ENCODE data around the gene BAG5. TPM values are rescaled to one million over a fixed set of nuclear protein-coding genes. Genes with fewer than 3 reads are reported as not detected.

Gene BAG5
- total and polyA plus RNA-seq, 2 of the 8 experiments (the other 6 are each of a cell fraction or from before 2014, with no cell fraction given) = 7.4 to 29.5 TPM

DNA sequence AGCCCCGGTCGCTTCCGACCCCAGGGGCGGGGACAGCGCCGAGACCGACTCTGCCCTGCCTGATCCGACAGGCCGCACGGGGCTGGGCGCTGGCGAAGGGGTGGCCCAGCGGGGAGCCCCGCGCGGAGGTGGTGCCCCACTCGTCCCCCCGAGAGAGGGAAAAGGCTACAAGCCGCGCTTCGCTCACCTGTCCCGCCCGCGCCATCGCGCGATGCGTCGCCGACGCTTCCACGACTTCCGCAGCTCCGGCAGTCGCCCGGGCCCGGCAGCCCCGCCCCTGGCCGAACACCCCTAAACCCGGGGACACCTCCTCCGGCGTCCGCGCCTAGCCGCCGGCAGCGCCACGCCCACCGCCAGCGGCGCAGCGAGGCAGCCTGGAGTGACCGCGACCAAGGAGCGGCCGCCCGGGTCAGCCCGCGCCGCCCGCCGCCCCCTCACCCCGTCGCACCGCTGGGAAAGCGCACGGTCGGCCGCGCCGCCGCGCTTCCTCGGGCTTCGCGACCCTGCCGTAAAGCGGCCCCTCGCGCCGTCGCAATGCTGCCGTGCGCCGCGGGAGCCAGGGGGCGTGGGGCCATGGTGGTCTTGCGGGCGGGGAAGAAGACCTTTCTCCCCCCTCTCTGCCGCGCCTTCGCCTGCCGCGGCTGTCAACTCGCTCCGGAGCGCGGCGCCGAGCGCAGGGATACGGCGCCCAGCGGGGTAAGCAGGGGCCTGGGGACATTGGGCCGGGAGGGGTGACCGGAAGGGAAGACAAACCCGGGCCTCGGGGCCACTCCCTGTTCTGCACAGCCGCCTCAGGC lies at the start of gene BAG5, which contains the start of gene COA8 (continued):
- TF ChIP-seq RBBP5 (IDR thresholded peaks at IDR 0.05; ENCODE audit: borderline replicate concordance, low read depth, low read length) (peak; percentile 96), POLR2A (IDR thresholded peaks at IDR 0.05; ENCODE audit: control extremely low read depth in 1 of 2, low read depth in 2 of 2, low read length in 2 of 2) (peak; percentile 28 to 76), CHD2 (IDR thresholded peaks at IDR 0.05; ENCODE audit: low read length) (no peak), EGR1 (IDR thresholded peaks at IDR 0.05; ENCODE audit: borderline replicate concordance, low read depth, low read length) (peak; percentile 90), ASH2L (IDR thresholded peaks at IDR 0.05; ENCODE audit: low read length) (peak; percentile 86), TCF12 (IDR thresholded peaks at IDR 0.05; ENCODE audit: low read depth, low read length) (no peak), POU5F1 (IDR thresholded peaks at IDR 0.05; ENCODE audit: low read depth, low read length) (no peak), FOSL1 (IDR thresholded peaks at IDR 0.05; ENCODE audit: insufficient read depth, low read depth, low read length) (no peak), TEAD4 (IDR thresholded peaks at IDR 0.05; ENCODE audit: low read depth, low read length) (no peak), SIX5 (IDR thresholded peaks at IDR 0.05; ENCODE audit: low read depth, low read length) (no peak), KDM5A (IDR thresholded peaks at IDR 0.05; ENCODE audit: low read length) (0 out of 2 replicates have a peak, but pooled peaks have one; percentile 37), CHD1 (IDR thresholded peaks at IDR 0.05; ENCODE audit: low read depth, low read length) (no peak), RFX5 (IDR thresholded peaks at IDR 0.05; ENCODE audit: borderline replicate concordance, low read depth, low read length) (no peak), BACH1 (IDR thresholded peaks at IDR 0.05; ENCODE audit: low read length) (no peak), CBX8 (IDR thresholded peaks at IDR 0.05; ENCODE audit: borderline replicate concordance, low read depth, low read length) (no peak), CEBPB (IDR thresholded peaks at IDR 0.05; ENCODE audit: low read depth, low read length) (no peak), GTF2F1 (IDR thresholded peaks at IDR 0.05; ENCODE audit: borderline replicate concordance, low read depth, low read length) (no peak), RNF2 (IDR thresholded peaks at IDR 0.05; ENCODE audit: borderline replicate concordance, low read depth, low read length, missing control alignments, poor library complexity, severe bottlenecking) (no peak), SIRT6 (IDR thresholded peaks at IDR 0.05; ENCODE audit: low read length) (no peak), CREB1 (IDR thresholded peaks at IDR 0.05) (peak; percentile 73), E2F6 (IDR thresholded peaks at IDR 0.05) (no peak), SAP30 (IDR thresholded peaks at IDR 0.05; ENCODE audit: insufficient read depth, insufficient replicate concordance, low read length) (no peak), EP300 (IDR thresholded peaks at IDR 0.05; ENCODE audit: borderline replicate concordance in 1 of 2, low read depth in 2 of 2, low read length in 2 of 2) (no peak)

All from H1 (cell line).